Activated B cell treated with CpG ODN at 0.5 μM for 24 hours (primary cell): ENCODE data around the gene ATP12A. TPM values are rescaled to one million over a fixed set of nuclear protein-coding genes. Genes with fewer than 3 reads are reported as not detected.

ENCODE experiments used
- ATAC-seq: fragments of 200-7000 bp; cut with Tn5 transposase; one replicate; pipeline ENCODE4 v1.10.0; 2021; ENCODE audit warnings: low read depth, mild to moderate bottlenecking, moderate library complexity
- CTCF ChIA-PET: fragments of 350-600 bp; sonication (Branson Sonifier 250); formaldehyde crosslinking; loops from one replicate; lab custom pipeline; 2021; ENCODE audit warnings: antibody characterized with exemption; lab: Charles Lee
- POLR2A ChIA-PET: fragments of 350-600 bp; sonication (Branson Sonifier 250); formaldehyde crosslinking; loops from one replicate; lab custom pipeline; 2021; ENCODE audit warnings: antibody characterized with exemption; lab: Charles Lee
- DNase-seq: peaks from one replicate; pipeline ENCODE4 v3.0.0; 2022
- H3K27ac Mint-ChIP-seq: one replicate; pipeline ENCODE4 v1.8.0; 2020; ENCODE audit warnings: mixed read lengths
- H3K27me3 Mint-ChIP-seq: one replicate; pipeline ENCODE4 v1.8.0; 2021; ENCODE audit warnings: mixed read lengths
- H3K36me3 Mint-ChIP-seq: one replicate; pipeline ENCODE4 v1.8.0; 2021; ENCODE audit warnings: low read depth, mixed read lengths
- H3K4me1 Mint-ChIP-seq: one replicate; pipeline ENCODE4 v1.8.0; 2021; ENCODE audit warnings: mixed read lengths
- H3K4me3 Mint-ChIP-seq: one replicate; pipeline ENCODE4 v1.8.0; 2020; ENCODE audit warnings: mild to moderate bottlenecking, mixed read lengths
- H3K9me3 Mint-ChIP-seq: one replicate; pipeline ENCODE4 v1.8.0; 2020; ENCODE audit warnings: mixed read lengths
- CTCF ChIP-seq: fragments of 200-600 bp; IDR thresholded peaks from one replicate; pipeline ENCODE4 v1.8.0; 2022; ENCODE audit warnings: antibody characterized with exemption, mild to moderate bottlenecking
- intact Hi-C: fragments of 100-400 bp; cut with micrococcal nuclease; formaldehyde crosslinking; loops from one replicate; pipeline ENCODE4 v1.15.1; 2024
- total RNA-seq: library from RNA; stranded (reverse); gene quantifications from 2 replicates; pipeline ENCODE4 v1.2.3, GENCODE V29; 2022

Gene ATP12A
- total RNA-seq, 1 donor from 2014 or later, result not detected

- H3K9me3 Mint-ChIP-seq, result no peaks in the 10 kb centered on the region
- ChIA-PET CTCF (no interaction called here), POLR2A (no interaction called here)
- DNase-seq (no peak), ATAC-seq (no peak)
- H3K27ac Mint-ChIP-seq, result no peak overlapping the region
- TF ChIP-seq CTCF, result no peak
- intact Hi-C loops, result no loop called here
- H3K4me3 Mint-ChIP-seq, result no peak overlapping the region
- no peaks in the 10 kb centered on the region for H3K4me1 Mint-ChIP-seq
- H3K36me3 Mint-ChIP-seq, result no peaks in the 10 kb centered on the region
- H3K27me3 Mint-ChIP-seq, result peaks cover 8% of the 10 kb centered on the region
Measured at GRCh38 chr13:24654741-24655140, 25.5 kb upstream of the ATP12A start.

GRCh38 chr13:24659239-24659638, 21.0 kb upstream of the ATP12A start:
- POLR2A ChIA-PET, result no interaction called here
- no peaks in the 10 kb centered on the region for H3K36me3 Mint-ChIP-seq
- CTCF ChIA-PET, result no interaction called here
- ATAC-seq (no peak), DNase-seq (no peak)
- no peak overlapping the region for H3K4me3 Mint-ChIP-seq
- H3K27ac Mint-ChIP-seq, result no peak overlapping the region
- H3K4me1 Mint-ChIP-seq, result peaks cover 6% of the 10 kb centered on the region
- TF ChIP-seq CTCF, result no peak
- H3K9me3 Mint-ChIP-seq, result no peaks in the 10 kb centered on the region
- intact Hi-C loops, result no loop called here
- H3K27me3 Mint-ChIP-seq, result peaks cover 17% of the 10 kb centered on the region

DNA sequence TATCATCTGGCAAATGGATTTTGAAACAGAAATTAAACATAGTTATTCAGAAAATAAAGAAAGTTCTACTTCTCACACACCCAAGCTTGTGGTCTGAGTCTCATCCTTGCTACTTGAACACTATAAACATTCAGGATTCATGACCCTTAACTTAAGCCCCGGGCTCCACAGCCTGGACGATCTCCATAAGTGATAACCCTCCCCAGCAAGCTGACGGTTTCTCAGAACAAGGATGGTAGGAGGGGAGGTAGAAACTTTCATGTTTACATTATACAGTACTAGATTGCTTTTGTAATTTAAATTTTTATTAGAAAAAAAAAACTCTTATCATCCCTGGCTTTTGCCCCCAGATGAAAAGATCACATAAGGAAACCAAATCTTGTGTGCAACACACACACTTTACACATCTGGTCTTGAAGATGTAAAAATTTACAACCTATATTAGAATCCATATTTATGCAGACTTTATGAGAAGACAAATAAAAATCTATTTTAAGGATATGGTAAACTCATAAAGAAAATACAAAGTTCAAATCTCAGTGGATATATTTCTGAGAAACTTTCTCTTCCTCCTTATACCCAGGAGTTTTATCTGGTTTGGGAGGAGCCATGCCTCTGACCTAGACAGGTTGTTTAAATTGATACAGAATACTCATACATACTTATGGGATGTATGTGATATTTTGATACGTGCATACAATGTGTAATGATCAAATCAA, 20.0 kb upstream of the ATP12A start:
- H3K4me1 Mint-ChIP-seq, result peaks cover 6% of the 10 kb centered on the region
- POLR2A ChIA-PET, result no interaction called here
- no peak overlapping the region for H3K4me3 Mint-ChIP-seq
- H3K27ac Mint-ChIP-seq, result no peak overlapping the region
- ATAC-seq (no peak), DNase-seq (no peak)
- no peaks in the 10 kb centered on the region for H3K9me3 Mint-ChIP-seq
- TF ChIP-seq CTCF, result no peak
- peaks cover 16% of the 10 kb centered on the region for H3K27me3 Mint-ChIP-seq
- intact Hi-C loops, result no loop called here
- CTCF ChIA-PET, result interaction anchor here (1.3 kb wide), 1 partner anchor 13 kb away, joined by 4 read pairs; no protein-coding TSS in a partner anchor
- no peaks in the 10 kb centered on the region for H3K36me3 Mint-ChIP-seq

GRCh38 chr13:24661713-24662112, 18.5 kb upstream of the ATP12A start:
- no peak for DNase-seq
- ATAC-seq, result no peak
- no peak overlapping the region for H3K27ac Mint-ChIP-seq
- no peak for TF ChIP-seq CTCF
- CTCF ChIA-PET, result no interaction called here
- peaks cover 13% of the 10 kb centered on the region for H3K27me3 Mint-ChIP-seq
- no peaks in the 10 kb centered on the region for H3K9me3 Mint-ChIP-seq
- POLR2A ChIA-PET, result interaction anchor here (0.5 kb wide), 1 partner anchor 12 kb away, joined by 3 read pairs; no protein-coding TSS in a partner anchor
- H3K4me3 Mint-ChIP-seq, result no peak overlapping the region
- no peaks in the 10 kb centered on the region for H3K36me3 Mint-ChIP-seq
- intact Hi-C loops, result no loop called here
- H3K4me1 Mint-ChIP-seq, result peaks cover 6% of the 10 kb centered on the region

DNA sequence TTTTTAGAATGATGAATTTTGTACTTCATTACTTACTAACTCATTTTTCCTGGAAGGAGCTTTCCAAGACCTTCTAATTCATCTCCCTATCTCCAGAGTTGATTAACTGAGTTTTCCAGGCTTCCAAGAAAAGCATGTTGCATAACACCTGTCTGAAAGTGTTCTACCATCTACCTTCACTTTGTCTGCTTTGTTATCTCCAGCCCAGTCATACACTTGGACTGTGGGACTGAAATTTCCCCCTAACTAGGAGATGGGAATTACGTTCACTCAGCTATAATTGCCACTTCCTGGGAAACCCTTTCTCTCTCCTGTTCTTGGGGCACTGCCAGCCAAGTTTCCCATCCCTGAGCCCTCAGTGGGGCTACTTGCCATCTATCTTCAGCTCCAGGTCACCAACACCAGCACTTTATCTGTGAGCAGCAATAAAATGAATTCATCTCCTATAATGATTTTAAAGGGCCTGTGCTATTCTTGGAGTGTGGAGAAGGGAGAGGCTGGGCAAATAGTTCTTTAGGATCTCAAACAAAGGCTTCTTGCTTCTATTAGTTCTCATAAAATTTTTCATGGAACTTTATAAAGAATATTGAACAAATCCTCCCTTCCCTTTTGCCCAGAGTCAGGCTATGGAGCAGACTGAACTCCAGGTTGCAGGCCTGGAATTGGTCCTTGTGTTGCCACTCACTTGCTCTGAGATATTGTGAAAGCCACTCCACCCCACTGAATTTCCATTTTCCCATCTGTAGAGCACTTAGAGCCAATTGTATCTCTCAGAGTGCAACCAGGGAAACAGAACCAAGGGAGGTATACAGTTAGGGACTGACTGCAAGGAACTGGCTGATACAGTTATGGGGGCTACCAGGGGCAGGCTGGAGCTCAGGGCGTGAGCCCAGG, 17.8 kb upstream of the ATP12A start:
- Mint-ChIP-seq H3K27ac (no peak overlapping the region), H3K4me1 (peaks cover 6% of the 10 kb centered on the region), H3K4me3 (no peak overlapping the region), H3K27me3 (peaks cover 18% of the 10 kb centered on the region), H3K36me3 (no peaks in the 10 kb centered on the region), H3K9me3 (no peaks in the 10 kb centered on the region)
- TF ChIP-seq CTCF, result no peak
- ChIA-PET POLR2A (interaction anchor here (0.5 kb wide), 1 partner anchor 11 kb away, joined by 3 read pairs; no protein-coding TSS in a partner anchor), CTCF (no interaction called here)
- ATAC-seq (no peak), DNase-seq (no peak)
- intact Hi-C loops, result no loop called here
